ENCODE results near the gene SPATA24. TPM values are rescaled to one million over a fixed set of nuclear protein-coding genes. Genes with fewer than 3 reads are reported as not detected.
"Not testable (repeated sequence)": the region's sequence is repeated elsewhere in the genome, so short reads cannot be mapped to it uniquely, and the experiment has no call there.

Gene SPATA24
- polyA plus RNA-seq, 1 donor from 2014 or later = 4.7 TPM

GRCh38 chr5:139374909-139375308 is 29.0 kb downstream of the SPATA24 start:
- H3K36me3 Mint-ChIP-seq = peaks cover 5% of the 10 kb centered on the region
- no peaks in the 10 kb centered on the region for H3K27me3 Mint-ChIP-seq
- peaks cover 2 to 5% (median 4%) of the 10 kb centered on the region in 3 donors for H3K4me1 Mint-ChIP-seq
- no peak overlapping the region for H3K4me3 Mint-ChIP-seq
- no peak overlapping the region for H3K27ac Mint-ChIP-seq
- H3K9me3 Mint-ChIP-seq = no peaks in the 10 kb centered on the region

DNA sequence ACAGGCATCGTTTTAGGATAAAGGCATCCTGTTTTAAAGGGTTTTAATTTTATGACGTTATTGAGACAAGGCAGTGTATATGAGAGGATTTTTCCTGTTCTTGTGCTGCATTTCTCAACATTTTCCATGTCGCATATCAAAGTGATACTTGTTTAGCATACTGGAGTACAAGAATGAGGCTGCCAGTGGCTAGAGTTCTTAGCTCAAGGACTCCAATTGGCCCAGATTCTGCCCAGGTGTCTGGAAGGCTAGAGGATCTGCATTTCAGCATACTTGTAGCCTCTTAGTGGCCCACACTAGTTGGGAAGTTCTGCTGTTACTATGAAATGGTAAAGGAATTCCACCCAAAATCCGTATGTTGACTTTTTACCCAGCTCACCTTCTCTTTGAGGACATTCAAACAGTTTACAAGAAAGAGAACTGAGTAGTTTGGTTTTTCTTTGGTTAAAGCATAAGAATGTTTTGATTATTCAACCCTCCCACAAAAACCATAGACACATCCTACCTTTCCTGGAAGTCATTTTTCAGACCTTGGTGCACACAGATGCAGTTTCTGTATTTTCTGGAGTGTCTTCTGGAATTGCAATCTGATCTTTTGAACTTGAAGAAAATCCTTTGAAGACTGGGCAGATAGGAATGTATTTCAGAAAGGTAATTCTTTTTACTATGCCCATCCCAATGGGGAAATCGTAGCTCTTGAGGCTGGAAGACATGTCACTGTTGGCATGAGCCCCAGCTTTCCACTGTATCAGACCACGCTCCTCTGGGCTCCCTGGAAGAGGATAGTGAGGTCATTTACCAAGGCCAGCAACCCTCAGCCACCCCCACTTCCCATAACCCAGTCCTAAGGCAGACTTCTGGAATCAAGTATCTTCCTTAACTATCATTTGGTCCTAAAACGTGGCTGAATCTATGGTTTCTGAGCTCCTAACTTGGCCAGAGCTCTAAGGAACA is 32.1 kb downstream of the SPATA24 start:
- peaks cover 6% of the 10 kb centered on the region for H3K36me3 Mint-ChIP-seq
- no peaks in the 10 kb centered on the region for H3K27me3 Mint-ChIP-seq
- H3K27ac Mint-ChIP-seq = no peak overlapping the region
- peaks cover 0 to 3% (median 1%) of the 10 kb centered on the region in 3 donors for H3K4me1 Mint-ChIP-seq
- H3K9me3 Mint-ChIP-seq = no peaks in the 10 kb centered on the region
- H3K4me3 Mint-ChIP-seq = no peak overlapping the region

- H3K27me3 Mint-ChIP-seq = no peaks in the 10 kb centered on the region
- H3K9me3 Mint-ChIP-seq = no peaks in the 10 kb centered on the region
- H3K4me3 Mint-ChIP-seq = no peak overlapping the region
- no peak overlapping the region for H3K27ac Mint-ChIP-seq
- peaks cover 0 to 3% (median 1%) of the 10 kb centered on the region in 3 donors for H3K4me1 Mint-ChIP-seq
- H3K36me3 Mint-ChIP-seq = peaks cover 6% of the 10 kb centered on the region
Measured at GRCh38 chr5:139369181-139369580, 34.7 kb downstream of the SPATA24 start.

DNA sequence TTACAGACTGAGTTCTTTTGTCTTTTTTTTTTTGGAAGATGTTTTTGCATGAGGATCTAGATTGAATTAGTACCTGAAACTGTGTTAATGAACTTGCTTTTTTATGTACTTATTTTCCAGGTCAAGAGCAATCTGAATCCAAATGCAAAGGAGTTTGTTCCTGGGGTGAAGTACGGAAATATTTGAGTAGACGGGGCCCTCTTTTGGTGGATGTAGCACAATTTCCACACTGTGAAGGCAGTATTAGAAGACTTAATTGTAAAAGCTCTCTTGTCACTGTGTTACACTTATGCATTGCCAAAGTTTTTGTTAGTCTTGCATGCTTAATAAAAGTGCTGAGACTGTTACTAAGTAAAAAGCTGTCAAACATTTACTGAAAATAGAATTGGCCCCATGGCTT is 35.3 kb downstream of the SPATA24 start:
- peaks cover 0 to 6% (median 1%) of the 10 kb centered on the region in 3 donors for H3K4me1 Mint-ChIP-seq
- no peaks in the 10 kb centered on the region for H3K9me3 Mint-ChIP-seq
- H3K27me3 Mint-ChIP-seq = no peaks in the 10 kb centered on the region
- H3K36me3 Mint-ChIP-seq = peaks cover 6% of the 10 kb centered on the region
- H3K27ac Mint-ChIP-seq = peak overlapping the region in 1 of 3 donors; percentile 55
- no peak overlapping the region for H3K4me3 Mint-ChIP-seq

- peaks cover 2% of the 10 kb centered on the region for H3K36me3 Mint-ChIP-seq
- H3K4me1 Mint-ChIP-seq = peaks cover 4 to 7% (median 4%) of the 10 kb centered on the region in 3 donors
- H3K27me3 Mint-ChIP-seq = no peaks in the 10 kb centered on the region
- peak overlapping the region in 1 of 3 donors; percentile 41 for H3K27ac Mint-ChIP-seq
- no peak overlapping the region for H3K4me3 Mint-ChIP-seq
- H3K9me3 Mint-ChIP-seq = no peaks in the 10 kb centered on the region
Measured at GRCh38 chr5:139364466-139364865, 39.4 kb downstream of the SPATA24 start.

DNA sequence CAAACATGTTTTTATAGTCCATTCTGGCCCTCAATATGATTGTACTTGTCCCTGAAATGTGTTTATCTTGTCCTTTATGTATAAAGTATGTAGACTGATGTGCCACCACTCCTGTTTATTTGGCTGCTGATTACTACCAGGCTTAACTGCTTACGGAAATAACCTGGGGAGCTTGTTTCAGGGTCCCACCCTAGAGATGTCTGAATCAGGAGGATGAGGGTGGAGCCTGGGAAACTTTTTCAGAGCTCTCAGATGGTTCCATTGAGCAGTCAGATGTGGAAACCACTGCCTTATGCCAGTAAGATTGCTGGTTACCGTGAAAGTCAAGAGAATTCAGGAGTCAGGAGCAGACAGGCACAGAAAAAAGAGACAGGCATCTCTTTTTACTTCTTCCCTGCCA is 40.0 kb downstream of the SPATA24 start:
- Mint-ChIP-seq H3K9me3 (no peaks in the 10 kb centered on the region), H3K27ac (peak overlapping the region in 1 of 3 donors; percentile 80), H3K4me1 (peaks cover 4 to 7% (median 4%) of the 10 kb centered on the region in 3 donors), H3K36me3 (peaks cover 2% of the 10 kb centered on the region), H3K27me3 (no peaks in the 10 kb centered on the region), H3K4me3 (no peak overlapping the region)

- H3K4me3 Mint-ChIP-seq = no peak overlapping the region
- H3K27ac Mint-ChIP-seq = peak overlapping the region in 1 of 3 donors; percentile 53
- no peaks in the 10 kb centered on the region for H3K27me3 Mint-ChIP-seq
- H3K9me3 Mint-ChIP-seq = no peaks in the 10 kb centered on the region
- H3K4me1 Mint-ChIP-seq = peaks cover 9 to 14% (median 12%) of the 10 kb centered on the region in 3 donors
- H3K36me3 Mint-ChIP-seq = peaks cover 2% of the 10 kb centered on the region
Measured at GRCh38 chr5:139361835-139362429, 42.0 kb downstream of the SPATA24 start.

GRCh38 chr5:139360384-139360783 is 43.5 kb downstream of the SPATA24 start:
- H3K4me1 Mint-ChIP-seq = peaks cover 10 to 15% (median 14%) of the 10 kb centered on the region in 3 donors
- H3K36me3 Mint-ChIP-seq = peaks cover 2% of the 10 kb centered on the region
- peak overlapping the region in 1 of 4 donors; percentile 6 for H3K4me3 Mint-ChIP-seq
- H3K27me3 Mint-ChIP-seq = no peaks in the 10 kb centered on the region
- no peaks in the 10 kb centered on the region for H3K9me3 Mint-ChIP-seq
- no peak overlapping the region for H3K27ac Mint-ChIP-seq

GRCh38 chr5:139358064-139358463 is 45.8 kb downstream of the SPATA24 start:
- Mint-ChIP-seq H3K4me1 (peaks cover 12 to 22% (median 21%) of the 10 kb centered on the region in 3 donors), H3K9me3 (no peaks in the 10 kb centered on the region), H3K36me3 (peaks cover 5% of the 10 kb centered on the region), H3K27me3 (no peaks in the 10 kb centered on the region), H3K27ac (peak overlapping the region in 1 of 3 donors; percentile 57), H3K4me3 (peak overlapping the region in 1 of 4 donors; percentile 29)

DNA sequence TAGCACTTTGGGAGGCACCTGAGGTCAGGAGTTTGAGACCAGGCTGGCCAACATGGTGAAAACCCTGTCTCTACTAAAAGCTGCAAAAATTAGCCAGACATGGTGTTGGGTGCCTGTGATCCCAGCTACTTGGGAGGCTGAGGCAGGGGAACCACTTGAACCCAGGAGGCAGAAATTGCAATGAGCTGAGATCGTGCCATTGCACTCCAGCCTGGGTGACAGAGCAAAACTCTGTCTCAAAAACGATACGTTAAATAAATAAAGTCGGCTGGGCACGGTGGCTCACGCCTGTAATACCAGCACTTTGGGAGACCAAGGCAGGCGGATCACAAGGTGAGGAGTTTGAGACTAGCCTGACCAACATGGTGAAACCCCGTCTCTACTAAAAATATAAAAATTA is 48.0 kb downstream of the SPATA24 start:
- H3K4me3 Mint-ChIP-seq, H3K27me3 Mint-ChIP-seq, H3K27ac Mint-ChIP-seq, H3K9me3 Mint-ChIP-seq, H3K36me3 Mint-ChIP-seq: not testable (repeated sequence)
- H3K4me1 Mint-ChIP-seq = peaks cover 20 to 28% (median 21%) of the 10 kb centered on the region in 3 donors

DNA sequence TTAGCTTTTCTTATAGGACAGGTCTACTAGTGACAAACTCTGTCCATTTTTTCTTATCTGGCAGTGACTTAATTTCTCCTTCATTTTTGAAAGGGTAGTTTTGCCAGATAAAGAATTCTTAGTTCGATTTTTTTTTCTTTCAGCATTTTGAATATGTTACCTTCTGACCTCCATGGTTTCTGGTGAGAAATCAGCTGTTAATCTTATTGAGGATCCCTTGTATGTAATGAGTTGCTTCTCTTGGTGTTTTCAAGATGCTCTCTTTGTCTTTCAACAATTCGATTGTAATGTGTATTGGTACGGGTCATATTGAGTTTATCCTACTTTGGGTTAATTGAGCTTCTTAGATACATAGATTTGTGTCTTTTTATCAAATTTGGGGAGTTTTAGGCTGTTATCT is 49.7 kb downstream of the SPATA24 start:
- peaks cover 20 to 28% (median 21%) of the 10 kb centered on the region in 3 donors for H3K4me1 Mint-ChIP-seq
- no peak overlapping the region for H3K4me3 Mint-ChIP-seq
- no peaks in the 10 kb centered on the region for H3K9me3 Mint-ChIP-seq
- peaks cover 9% of the 10 kb centered on the region for H3K36me3 Mint-ChIP-seq
- H3K27me3 Mint-ChIP-seq = no peaks in the 10 kb centered on the region
- no peak overlapping the region for H3K27ac Mint-ChIP-seq

- not testable (repeated sequence) for H3K27me3 Mint-ChIP-seq, H3K36me3 Mint-ChIP-seq, H3K9me3 Mint-ChIP-seq, H3K27ac Mint-ChIP-seq
- H3K4me3 Mint-ChIP-seq = peak overlapping the region in 1 of 4 donors; percentile 41
- peaks cover 19 to 42% (median 32%) of the 10 kb centered on the region in 3 donors for H3K4me1 Mint-ChIP-seq
Measured at GRCh38 chr5:139347863-139348262, 56.0 kb downstream of the SPATA24 start.

Other genes starting within 250 kb of the SPATA24 start
- 17.9 TPM for gene SIL1, start 205.7 kb downstream of the SPATA24 start, polyA plus RNA-seq
- gene MATR3, start 110.3 kb downstream of the SPATA24 start, polyA plus RNA-seq = 346 TPM
- gene PAIP2, start 62.2 kb downstream of the SPATA24 start, polyA plus RNA-seq = 240 TPM
- gene SLC23A1, start 20.8 kb downstream of the SPATA24 start, polyA plus RNA-seq = not detected
- 193 TPM for gene MZB1, start 14.2 kb downstream of the SPATA24 start, polyA plus RNA-seq
- gene PROB1, start 9.0 kb downstream of the SPATA24 start, polyA plus RNA-seq = 1.5 TPM
- 5.1 TPM for gene DNAJC18, start 35.4 kb upstream of the SPATA24 start, polyA plus RNA-seq
- gene ECSCR, start 58.7 kb upstream of the SPATA24 start, polyA plus RNA-seq = not detected
- not detected for gene SMIM33, start 66.9 kb upstream of the SPATA24 start, polyA plus RNA-seq
- gene STING1, start 78.7 kb upstream of the SPATA24 start, polyA plus RNA-seq = 3.8 TPM
- gene UBE2D2, start 157.2 kb upstream of the SPATA24 start, polyA plus RNA-seq = 313 TPM
- 447 TPM for gene CXXC5, start 244.3 kb upstream of the SPATA24 start, polyA plus RNA-seq

Measured in IgD-negative memory B cell (primary cell).